Fibroblast of pulmonary artery (primary cell): ENCODE results near the gene LGI4.
"Not testable (repeated sequence)": the region's sequence is repeated elsewhere in the genome, so short reads cannot be mapped to it uniquely, and the experiment has no call there.

Source experiments
- DNase-seq: peaks from one replicate; pipeline ENCODE4 v3.0.0-alpha.2; 2010; ENCODE audit warnings: low read depth
- H3K4me3 ChIP-seq: replicated peaks from 2 replicates; pipeline ENCODE4 v1.5.1; 2011; ENCODE audit warnings: low read depth, mild to moderate bottlenecking, control low read depth, low read length, moderate library complexity
- CTCF ChIP-seq: IDR thresholded peaks from 2 replicates; pipeline ENCODE4 v1.5.1; 2011; ENCODE audit warnings: mild to moderate bottlenecking, control low read depth, low read length, inconsistent platforms; ENCODE audit errors: missing control alignments

Gene LGI4

GRCh38 chr19:35108730-35109129 lies 26.1 kb downstream of the LGI4 start:
- no peak overlapping the region for H3K4me3 ChIP-seq
- no peak for TF ChIP-seq CTCF
- DNase-seq: no peak

GRCh38 chr19:35107545-35107944 lies 27.3 kb downstream of the LGI4 start:
- TF ChIP-seq CTCF: no peak
- peak; percentile 58 for DNase-seq

GRCh38 chr19:35106898-35107541 lies 27.8 kb downstream of the LGI4 start:
- no peak for TF ChIP-seq CTCF
- no peak overlapping the region for H3K4me3 ChIP-seq
- DNase-seq: no peak

More at GRCh38 chr19:35107545-35107944, 27.3 kb downstream of the LGI4 start:
- H3K4me3 ChIP-seq: no peak overlapping the region

GRCh38 chr19:35106291-35106583 lies 28.6 kb downstream of the LGI4 start:
- H3K4me3 ChIP-seq: no peak overlapping the region
- no peak for DNase-seq
- no peak for TF ChIP-seq CTCF

- no peak overlapping the region for H3K4me3 ChIP-seq
- DNase-seq: no peak
- no peak for TF ChIP-seq CTCF
Observed at GRCh38 chr19:35105411-35106290, 29.2 kb downstream of the LGI4 start.

- no peak for DNase-seq
- no peak overlapping the region for H3K4me3 ChIP-seq
- no peak for TF ChIP-seq CTCF
Observed at GRCh38 chr19:35105047-35105410, 29.8 kb downstream of the LGI4 start.

- no peak for TF ChIP-seq CTCF
- no peak overlapping the region for H3K4me3 ChIP-seq
- DNase-seq: no peak
Observed at GRCh38 chr19:35104361-35104760, 30.5 kb downstream of the LGI4 start.

- not testable (repeated sequence) for H3K4me3 ChIP-seq, DNase-seq
Observed at GRCh38 chr19:35103614-35104013, 31.2 kb downstream of the LGI4 start.

- DNase-seq, H3K4me3 ChIP-seq: not testable (repeated sequence)
Observed at GRCh38 chr19:35101949-35102348, 32.9 kb downstream of the LGI4 start.
